Activated naive CD8-positive, alpha-beta T cell treated with anti-CD3 and anti-CD28 coated beads, Interleukin-2, amount 50 U/mL, for 24 hours (primary cell): Measurements from ENCODE around the gene DNAH10.

ENCODE experiments used
- ATAC-seq: fragments of 150-1000 bp; cut with Tn5 transposase; one replicate; pipeline ENCODE4 v1.10.0; 2021
- DNase-seq: peaks from one replicate; pipeline ENCODE4 v3.0.0; 2021
- H3K27ac Mint-ChIP-seq: one replicate; pipeline ENCODE4 v1.8.0; 2021; ENCODE audit warnings: mild to moderate bottlenecking, mixed read lengths
- H3K27me3 Mint-ChIP-seq: one replicate; pipeline ENCODE4 v1.8.0; 2021; ENCODE audit warnings: mixed read lengths
- H3K36me3 Mint-ChIP-seq: one replicate; pipeline ENCODE4 v1.8.0; 2021; ENCODE audit warnings: low read depth, mixed read lengths
- H3K4me1 Mint-ChIP-seq: one replicate; pipeline ENCODE4 v1.8.0; 2021; ENCODE audit warnings: mixed read lengths
- H3K4me3 Mint-ChIP-seq: one replicate; pipeline ENCODE4 v1.8.0; 2021; ENCODE audit warnings: mild to moderate bottlenecking, moderate library complexity, mixed read lengths
- H3K9me3 Mint-ChIP-seq: one replicate; pipeline ENCODE4 v1.8.0; 2021; ENCODE audit warnings: mixed read lengths

The DNAH10 gene

DNA sequence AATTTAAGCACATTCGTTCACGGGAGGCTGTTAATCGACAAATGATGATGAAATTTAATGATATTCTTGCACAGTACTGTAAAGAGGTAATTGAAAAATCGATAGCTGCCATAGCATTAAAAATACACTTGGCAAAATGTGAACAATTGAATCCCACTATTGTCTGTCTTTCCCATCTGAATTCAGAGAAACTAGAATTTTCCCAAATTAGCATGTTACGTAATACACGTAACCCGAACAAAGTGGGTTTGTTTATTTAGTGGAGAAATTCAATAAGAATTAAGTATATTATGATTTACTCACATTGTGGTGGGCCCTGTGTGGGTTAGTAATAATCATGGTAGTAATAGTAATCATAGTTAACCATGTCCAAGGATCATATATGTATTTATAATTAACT is 31.9 kb downstream of the DNAH10 start:
- Mint-ChIP-seq H3K4me1 (no peaks in the 10 kb centered on the region), H3K36me3 (no peaks in the 10 kb centered on the region), H3K9me3 (peaks cover 3% of the 10 kb centered on the region), H3K27me3 (no peaks in the 10 kb centered on the region), H3K27ac (no peak overlapping the region), H3K4me3 (no peak overlapping the region)
- ATAC-seq = no peak
- no peak for DNase-seq

DNA sequence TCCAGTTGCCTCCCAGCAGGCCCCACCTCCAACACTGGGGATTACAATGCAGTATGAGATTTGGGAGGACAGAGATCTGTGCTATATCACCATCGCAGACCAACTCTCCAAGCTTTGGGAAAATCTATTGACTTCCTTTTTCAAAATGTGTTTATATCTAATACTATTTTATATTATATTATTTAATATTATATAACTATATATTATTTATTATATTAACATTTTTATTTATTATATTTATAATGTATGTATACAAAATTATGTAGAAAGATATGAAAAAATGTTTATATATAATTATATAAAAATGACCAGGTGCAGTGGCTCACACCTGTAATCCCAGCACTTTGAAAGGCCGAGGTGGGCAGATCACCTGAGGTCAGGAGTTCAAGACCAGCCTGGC is 36.4 kb downstream of the DNAH10 start:
- no peaks in the 10 kb centered on the region for H3K4me1 Mint-ChIP-seq

DNA sequence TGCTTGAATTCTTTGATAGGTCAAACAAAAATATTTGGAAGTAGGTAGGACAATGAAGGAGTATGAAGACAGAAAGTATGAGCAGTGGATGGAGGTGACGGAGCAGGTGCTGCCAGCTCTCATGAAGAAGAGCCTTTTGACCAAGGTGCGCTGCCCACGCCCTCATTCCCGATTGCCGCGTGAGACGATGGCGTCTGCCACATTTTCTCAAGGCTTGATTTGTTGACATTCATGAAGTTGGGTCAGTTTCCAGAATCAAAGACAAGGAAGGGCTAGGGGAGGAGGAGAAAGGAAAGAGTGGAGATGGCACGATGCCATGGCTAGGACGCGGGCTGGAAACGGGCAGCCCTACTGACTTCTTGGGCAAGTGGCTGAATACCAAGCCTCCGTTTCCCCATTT is 37.1 kb downstream of the DNAH10 start:
- Mint-ChIP-seq H3K9me3 (no peaks in the 10 kb centered on the region), H3K27ac (no peak overlapping the region), H3K4me3 (no peak overlapping the region), H3K27me3 (no peaks in the 10 kb centered on the region), H3K36me3 (no peaks in the 10 kb centered on the region), H3K4me1 (no peaks in the 10 kb centered on the region)
- ATAC-seq (no peak), DNase-seq (no peak)

More for the DNA sequence above, 36.4 kb downstream of the DNAH10 start:
- H3K36me3 Mint-ChIP-seq = no peaks in the 10 kb centered on the region
- ATAC-seq = no peak
- H3K9me3 Mint-ChIP-seq = no peaks in the 10 kb centered on the region
- no peaks in the 10 kb centered on the region for H3K27me3 Mint-ChIP-seq
- no peak for DNase-seq
- H3K4me3 Mint-ChIP-seq = no peak overlapping the region
- no peak overlapping the region for H3K27ac Mint-ChIP-seq

DNA sequence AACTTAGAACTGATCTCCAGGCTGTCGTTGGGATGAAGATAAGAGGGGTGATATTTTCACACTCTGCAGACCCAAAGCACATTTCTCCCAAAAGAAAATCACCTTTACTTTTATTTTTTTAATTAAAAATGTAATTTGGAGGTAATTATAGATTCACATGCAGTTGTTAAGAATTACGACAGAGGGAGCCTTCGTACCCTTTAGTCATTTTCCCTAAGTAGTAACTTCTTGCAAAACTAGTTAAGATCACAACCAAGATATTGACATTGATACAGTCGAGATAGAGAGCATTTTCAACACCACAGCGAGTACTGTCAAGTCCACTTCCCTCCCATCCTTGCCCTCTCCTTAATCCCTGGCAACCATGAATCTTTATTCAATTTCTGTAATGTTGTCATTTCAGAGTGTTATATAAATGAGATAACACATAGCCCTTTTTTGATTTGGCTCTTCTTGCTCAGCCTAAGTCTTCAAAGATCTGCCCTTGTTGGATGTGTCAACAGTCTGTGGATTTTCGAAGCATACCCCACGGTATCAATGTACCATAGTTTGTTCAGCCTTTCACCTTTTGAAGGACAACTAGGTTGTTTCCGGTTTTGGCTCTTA is 39.6 kb downstream of the DNAH10 start:
- Mint-ChIP-seq H3K27ac (no peak overlapping the region), H3K4me1 (no peaks in the 10 kb centered on the region), H3K9me3 (no peaks in the 10 kb centered on the region), H3K4me3 (no peak overlapping the region), H3K27me3 (no peaks in the 10 kb centered on the region), H3K36me3 (no peaks in the 10 kb centered on the region)
- ATAC-seq (no peak), DNase-seq (no peak)

GRCh38 chr12:123805173-123805572 is 43.1 kb downstream of the DNAH10 start:
- DNase-seq (no peak), ATAC-seq (no peak)
- Mint-ChIP-seq H3K4me3 (no peak overlapping the region), H3K27ac (no peak overlapping the region), H3K27me3 (peaks cover 13% of the 10 kb centered on the region), H3K36me3 (no peaks in the 10 kb centered on the region), H3K4me1 (no peaks in the 10 kb centered on the region), H3K9me3 (no peaks in the 10 kb centered on the region)

DNA sequence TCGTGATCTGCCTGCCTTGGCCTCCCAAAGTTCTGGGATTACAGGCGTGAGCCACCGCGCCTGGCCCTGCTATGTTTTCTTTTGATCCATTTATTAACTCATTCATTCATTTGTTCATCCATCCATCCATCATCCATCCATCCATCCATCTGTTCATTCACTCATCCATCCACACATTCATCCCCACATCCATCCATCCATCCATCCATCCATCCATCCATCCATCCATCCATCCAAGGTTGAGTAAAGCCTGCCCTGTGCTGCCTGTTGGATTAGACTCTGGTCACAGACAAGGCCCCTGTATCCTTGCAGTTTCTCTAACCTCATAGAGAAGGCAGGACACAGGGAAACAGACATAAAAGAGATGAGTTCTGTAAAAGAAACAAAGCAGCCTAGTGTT is 44.9 kb downstream of the DNAH10 start:
- Mint-ChIP-seq H3K4me3 (no peak overlapping the region), H3K36me3 (no peaks in the 10 kb centered on the region), H3K4me1 (peaks cover 3% of the 10 kb centered on the region), H3K27me3 (peaks cover 13% of the 10 kb centered on the region), H3K9me3 (no peaks in the 10 kb centered on the region), H3K27ac (no peak overlapping the region)
- ATAC-seq (no peak), DNase-seq (no peak)

DNA sequence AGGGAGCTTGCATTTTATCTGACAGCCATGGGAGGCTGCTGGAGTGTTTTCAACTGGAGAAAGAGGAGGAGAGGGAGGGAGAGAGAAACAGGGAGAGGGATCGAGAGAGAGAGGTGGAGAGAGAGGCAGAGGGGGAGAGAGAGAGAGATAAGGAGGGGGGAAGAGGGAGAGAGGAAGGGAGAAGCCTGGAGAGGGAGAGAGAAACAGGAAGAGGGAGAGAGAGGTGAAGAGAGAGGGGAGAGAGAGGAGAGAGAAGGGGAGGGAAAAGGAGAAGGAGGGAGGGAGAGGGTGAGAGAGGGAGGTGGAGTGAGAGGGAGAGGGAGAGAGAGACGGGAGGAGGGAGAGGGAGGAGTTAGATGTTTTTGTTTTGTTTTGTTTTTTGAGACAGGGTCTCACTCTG is 45.6 kb downstream of the DNAH10 start:
- no peak for ATAC-seq
- Mint-ChIP-seq H3K27ac (no peak overlapping the region), H3K36me3 (no peaks in the 10 kb centered on the region), H3K9me3 (no peaks in the 10 kb centered on the region), H3K27me3 (peaks cover 13% of the 10 kb centered on the region), H3K4me1 (peaks cover 10% of the 10 kb centered on the region), H3K4me3 (no peak overlapping the region)
- DNase-seq = no peak

- DNase-seq = no peak
- no peak overlapping the region for H3K27ac Mint-ChIP-seq
- H3K27me3 Mint-ChIP-seq = peaks cover 13% of the 10 kb centered on the region
Observed at GRCh38 chr12:123808167-123808566, 46.1 kb downstream of the DNAH10 start.

GRCh38 chr12:123813349-123813748 is 51.2 kb downstream of the DNAH10 start:
- no peak for DNase-seq
- Mint-ChIP-seq H3K4me1 (peaks cover 10% of the 10 kb centered on the region), H3K4me3 (no peak overlapping the region), H3K27ac (no peak overlapping the region), H3K36me3 (no peaks in the 10 kb centered on the region), H3K27me3 (peaks cover 7% of the 10 kb centered on the region), H3K9me3 (peaks cover 14% of the 10 kb centered on the region)
- no peak for ATAC-seq

More at GRCh38 chr12:123808167-123808566, 46.1 kb downstream of the DNAH10 start:
- ATAC-seq = no peak
- Mint-ChIP-seq H3K36me3 (no peaks in the 10 kb centered on the region), H3K4me1 (peaks cover 10% of the 10 kb centered on the region), H3K9me3 (no peaks in the 10 kb centered on the region), H3K4me3 (no peak overlapping the region)

GRCh38 chr12:123815968-123816367 is 53.9 kb downstream of the DNAH10 start:
- Mint-ChIP-seq H3K27ac (no peak overlapping the region), H3K9me3 (peaks cover 14% of the 10 kb centered on the region), H3K4me3 (no peak overlapping the region), H3K27me3 (peaks cover 8% of the 10 kb centered on the region), H3K4me1 (peaks cover 10% of the 10 kb centered on the region), H3K36me3 (no peaks in the 10 kb centered on the region)
- DNase-seq = no peak
- ATAC-seq = no peak

- DNase-seq (no peak), ATAC-seq (no peak)
- peaks cover 6% of the 10 kb centered on the region for H3K4me1 Mint-ChIP-seq
- no peak overlapping the region for H3K4me3 Mint-ChIP-seq
- no peak overlapping the region for H3K27ac Mint-ChIP-seq
- peaks cover 14% of the 10 kb centered on the region for H3K9me3 Mint-ChIP-seq
- no peaks in the 10 kb centered on the region for H3K36me3 Mint-ChIP-seq
- H3K27me3 Mint-ChIP-seq = peaks cover 8% of the 10 kb centered on the region
Observed at GRCh38 chr12:123816896-123817537, 54.9 kb downstream of the DNAH10 start.

GRCh38 chr12:123822804-123823203 is 60.7 kb downstream of the DNAH10 start:
- Mint-ChIP-seq H3K27ac (no peak overlapping the region), H3K27me3 (peaks cover 11% of the 10 kb centered on the region), H3K4me1 (no peaks in the 10 kb centered on the region), H3K4me3 (no peak overlapping the region), H3K9me3 (no peaks in the 10 kb centered on the region), H3K36me3 (no peaks in the 10 kb centered on the region)
- DNase-seq (no peak), ATAC-seq (no peak)

- Mint-ChIP-seq H3K4me3 (no peak overlapping the region), H3K27ac (no peak overlapping the region), H3K36me3 (no peaks in the 10 kb centered on the region), H3K27me3 (peaks cover 4% of the 10 kb centered on the region), H3K4me1 (no peaks in the 10 kb centered on the region), H3K9me3 (no peaks in the 10 kb centered on the region)
- ATAC-seq (no peak), DNase-seq (no peak)
Observed at GRCh38 chr12:123828120-123828519, 66.0 kb downstream of the DNAH10 start.

DNA sequence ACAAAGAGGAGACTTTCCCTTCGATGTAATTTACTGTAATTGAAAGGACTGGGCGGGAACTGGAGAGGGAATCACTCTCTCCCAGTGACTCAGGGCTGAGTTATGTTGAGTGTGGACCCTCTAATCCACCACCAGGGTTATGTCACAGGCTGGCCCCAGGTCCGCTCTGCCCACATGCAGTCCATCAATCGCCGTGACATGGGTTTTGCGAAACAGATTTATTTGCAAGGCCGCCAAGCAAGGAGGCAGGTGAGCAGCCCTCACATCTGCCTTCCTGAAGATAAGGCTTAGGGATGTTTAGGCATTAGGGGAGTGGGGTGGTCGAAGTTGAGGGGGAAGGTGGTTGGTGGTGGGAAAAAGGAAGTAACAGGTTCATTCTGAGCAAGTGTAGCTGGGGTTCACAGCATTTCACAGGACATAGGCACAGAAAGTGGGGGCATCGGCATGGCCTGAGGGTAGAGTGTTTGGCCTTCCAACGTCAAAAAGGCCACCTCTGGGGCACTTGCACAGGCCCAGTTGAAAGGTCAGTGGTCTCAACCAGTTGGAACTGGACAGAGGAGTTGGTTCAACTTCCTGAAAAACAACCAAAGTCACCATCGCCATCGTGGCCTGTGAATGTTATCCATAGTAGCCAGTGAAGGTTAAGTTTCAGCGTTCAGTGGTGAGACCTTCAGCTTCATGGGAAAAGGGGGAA is 66.9 kb downstream of the DNAH10 start:
- ATAC-seq (no peak), DNase-seq (no peak)
- no peaks in the 10 kb centered on the region for H3K4me1 Mint-ChIP-seq
- H3K4me3 Mint-ChIP-seq = no peak overlapping the region
- no peak overlapping the region for H3K27ac Mint-ChIP-seq
- H3K9me3 Mint-ChIP-seq = no peaks in the 10 kb centered on the region
- H3K36me3 Mint-ChIP-seq = no peaks in the 10 kb centered on the region
- peaks cover 4% of the 10 kb centered on the region for H3K27me3 Mint-ChIP-seq

- Mint-ChIP-seq H3K36me3 (no peaks in the 10 kb centered on the region), H3K4me3 (no peak overlapping the region), H3K9me3 (no peaks in the 10 kb centered on the region), H3K27me3 (peaks cover 4% of the 10 kb centered on the region), H3K27ac (no peak overlapping the region), H3K4me1 (no peaks in the 10 kb centered on the region)
- no peak for DNase-seq
- ATAC-seq = no peak
Observed at GRCh38 chr12:123829561-123829960, 67.5 kb downstream of the DNAH10 start.
